ENCODE results near the gene FAM240B.

The FAM240B gene

GRCh38 chr9:38686933-38687332, 33.0 kb downstream of the FAM240B start:
- H3K4me3 ChIP-seq (ENCODE audit: control insufficient read depth, low read depth, low read length): no peak overlapping the region
- no peak for TF ChIP-seq CTCF (IDR thresholded peaks at IDR 0.05; ENCODE audit: control insufficient read depth, insufficient read depth, low read depth, low read length, missing control alignments)
- no peak for DNase-seq (ENCODE audit: low read depth)

GRCh38 chr9:38685535-38685934, 34.4 kb downstream of the FAM240B start:
- DNase-seq (ENCODE audit: low read depth): no peak
- no peak overlapping the region for H3K4me3 ChIP-seq (ENCODE audit: control insufficient read depth, low read depth, low read length)
- TF ChIP-seq CTCF (IDR thresholded peaks at IDR 0.05; ENCODE audit: control insufficient read depth, insufficient read depth, low read depth, low read length, missing control alignments): no peak

GRCh38 chr9:38683336-38683735, 36.6 kb downstream of the FAM240B start:
- TF ChIP-seq CTCF (IDR thresholded peaks at IDR 0.05; ENCODE audit: control insufficient read depth, insufficient read depth, low read depth, low read length, missing control alignments): no peak
- no peak for DNase-seq (ENCODE audit: low read depth)

GRCh38 chr9:38682713-38683112, 37.2 kb downstream of the FAM240B start:
- H3K4me3 ChIP-seq (ENCODE audit: control insufficient read depth, low read depth, low read length): no peak overlapping the region
- TF ChIP-seq CTCF (IDR thresholded peaks at IDR 0.05; ENCODE audit: control insufficient read depth, insufficient read depth, low read depth, low read length, missing control alignments): no peak
- peak; percentile 2 for DNase-seq (ENCODE audit: low read depth)

More at GRCh38 chr9:38683336-38683735, 36.6 kb downstream of the FAM240B start:
- H3K4me3 ChIP-seq (ENCODE audit: control insufficient read depth, low read depth, low read length): no peak overlapping the region

GRCh38 chr9:38681747-38682227, 38.1 kb downstream of the FAM240B start:
- no peak overlapping the region for H3K4me3 ChIP-seq (ENCODE audit: control insufficient read depth, low read depth, low read length)
- no peak for TF ChIP-seq CTCF (IDR thresholded peaks at IDR 0.05; ENCODE audit: control insufficient read depth, insufficient read depth, low read depth, low read length, missing control alignments)
- peak; percentile 3 for DNase-seq (ENCODE audit: low read depth)

- no peak for TF ChIP-seq CTCF (IDR thresholded peaks at IDR 0.05; ENCODE audit: control insufficient read depth, insufficient read depth, low read depth, low read length, missing control alignments)
- no peak overlapping the region for H3K4me3 ChIP-seq (ENCODE audit: control insufficient read depth, low read depth, low read length)
- DNase-seq (ENCODE audit: low read depth): no peak
Observed at GRCh38 chr9:38680837-38681445, 39.0 kb downstream of the FAM240B start.
